Muscle of leg (tissue), 16 donors: Measurements from ENCODE around the gene RPL7A. TPM values are rescaled to one million over a fixed set of nuclear protein-coding genes. Genes with fewer than 3 reads are reported as not detected.
"Not testable (repeated sequence)": the region's sequence is repeated elsewhere in the genome, so short reads cannot be mapped to it uniquely, and the experiment has no call there.

ENCODE experiments used
- DNase-seq: peaks from one replicate; pipeline ENCODE4 v3.0.0; 2013
- H3K27ac ChIP-seq: one replicate; pipeline ENCODE4 v1.5.1; 2013; ENCODE audit warnings: mild to moderate bottlenecking, low read length, control low read depth
- H3K27me3 ChIP-seq: one replicate; pipeline ENCODE4 v1.6.1; 2013; ENCODE audit warnings: low read length; ENCODE audit not compliant: control insufficient read depth, insufficient read depth
- H3K36me3 ChIP-seq: one replicate; pipeline ENCODE4 v1.6.1; 2013; ENCODE audit warnings: low read length; ENCODE audit not compliant: control insufficient read depth, insufficient read depth
- H3K4me1 ChIP-seq: one replicate; pipeline ENCODE4 v1.6.1; 2013; ENCODE audit warnings: low read length; ENCODE audit not compliant: control insufficient read depth, insufficient read depth
- H3K4me3 ChIP-seq: one replicate; pipeline ENCODE4 v1.5.1; 2013; ENCODE audit warnings: low read length, control low read depth
- H3K9me3 ChIP-seq: replicated peaks from 2 replicates; pipeline ENCODE4 v1.6.1; 2013; ENCODE audit warnings: low read depth, low read length; ENCODE audit not compliant: control insufficient read depth
- WGBS: methylation state at CpG from one replicate; pipeline ENCODE4 v1.1.5; 2013; ENCODE audit warnings: missing lambda C conversion rate; ENCODE audit not compliant: insufficient coverage; 5-methylcytosine and 5-hydroxymethylcytosine counted together
- long read RNA-seq, 11 donors: transcript quantifications; one replicate each; lab custom pipeline, GENCODE V29; 2026
- polyA plus RNA-seq, 8 donors: library from polyadenylated mRNA; unstranded; fragments of 120-200 nt; gene quantifications; one replicate each; pipeline versions ENCODE4 v1.2.1 to v1.2.3, GENCODE V29; 2013; ENCODE audit warnings: inconsistent platforms in 1 of 8, low replicate concordance in 1 of 8; ENCODE audit not compliant: insufficient read length in 8 of 8, insufficient read depth in 1 of 8
- total RNA-seq: library from RNA; stranded (reverse); fragments of 120-200 nt; gene quantifications from one replicate; pipeline ENCODE4 v1.2.4, GENCODE V29; 2013

Gene RPL7A
- total RNA-seq (2,809 TPM), polyA plus RNA-seq (1,000 to 10,000 TPM; 2,283 to 2,995 (median 2,672) TPM)
- long read RNA-seq, donor 1, transcript RPL7A-208 (2 exons, 374 nt): minor isoform, 8 of 618 reads
- long read RNA-seq, donor 1, transcript RPL7A-202 (8 exons, 891 nt): major isoform, 353 of 618 reads
- long read RNA-seq, donor 1, partial matches to known transcripts: 250 of 618 reads
- long read RNA-seq, donor 1, other reads (novel, unspliced or antisense): 5 of 618 reads
- long read RNA-seq, donor 2, transcript RPL7A-202 (8 exons, 891 nt): major isoform, 68 of 116 reads
- long read RNA-seq, donor 2, partial matches to known transcripts: 45 of 116 reads
- long read RNA-seq, donor 2, other reads (novel, unspliced or antisense): 0 of 116 reads
- long read RNA-seq, donor 3, transcript RPL7A-202 (8 exons, 891 nt): major isoform, 535 of 987 reads
- long read RNA-seq, donor 3, transcript RPL7A-208 (2 exons, 374 nt): minor isoform, 15 of 987 reads
- long read RNA-seq, donor 3, partial matches to known transcripts: 431 of 987 reads
- long read RNA-seq, donor 3, other reads (novel, unspliced or antisense): 5 of 987 reads
- long read RNA-seq, donor 4, transcript RPL7A-208 (2 exons, 374 nt): minor isoform, 7 of 802 reads
- long read RNA-seq, donor 4, transcript RPL7A-202 (8 exons, 891 nt): major isoform, 428 of 802 reads
- long read RNA-seq, donor 4, partial matches to known transcripts: 355 of 802 reads
- long read RNA-seq, donor 4, other reads (novel, unspliced or antisense): 8 of 802 reads
- long read RNA-seq, donor 5, transcript RPL7A-208 (2 exons, 374 nt): minor isoform, 28 of 3,034 reads
- long read RNA-seq, donor 5, transcript RPL7A-202 (8 exons, 891 nt): major isoform, 1,828 of 3,034 reads
- long read RNA-seq, donor 5, partial matches to known transcripts: 1,089 of 3,034 reads
- long read RNA-seq, donor 5, other reads (novel, unspliced or antisense): 85 of 3,034 reads
- long read RNA-seq, donor 6, transcript RPL7A-202 (8 exons, 891 nt): major isoform, 1,291 of 2,435 reads
- long read RNA-seq, donor 6, transcript RPL7A-208 (2 exons, 374 nt): minor isoform, 27 of 2,435 reads
- long read RNA-seq, donor 6, transcript RPL7A-206 (3 exons, 743 nt): minor isoform, 7 of 2,435 reads
- long read RNA-seq, donor 6, partial matches to known transcripts: 1,063 of 2,435 reads
- long read RNA-seq, donor 6, other reads (novel, unspliced or antisense): 42 of 2,435 reads
- long read RNA-seq, donor 7, transcript RPL7A-208 (2 exons, 374 nt): minor isoform, 18 of 1,754 reads
- long read RNA-seq, donor 7, transcript RPL7A-202 (8 exons, 891 nt): major isoform, 994 of 1,754 reads
- long read RNA-seq, donor 7, partial matches to known transcripts: 692 of 1,754 reads
- long read RNA-seq, donor 7, other reads (novel, unspliced or antisense): 45 of 1,754 reads
- long read RNA-seq, donor 8, transcript RPL7A-208 (2 exons, 374 nt): minor isoform, 43 of 1,061 reads
- long read RNA-seq, donor 8, transcript RPL7A-202 (8 exons, 891 nt): major isoform, 474 of 1,061 reads
- long read RNA-seq, donor 8, partial matches to known transcripts: 527 of 1,061 reads
- long read RNA-seq, donor 8, other reads (novel, unspliced or antisense): 13 of 1,061 reads
- long read RNA-seq, donor 9, transcript RPL7A-202 (8 exons, 891 nt): major isoform, 622 of 1,099 reads
- long read RNA-seq, donor 9, transcript RPL7A-208 (2 exons, 374 nt): minor isoform, 16 of 1,099 reads
- long read RNA-seq, donor 9, partial matches to known transcripts: 447 of 1,099 reads
- long read RNA-seq, donor 9, other reads (novel, unspliced or antisense): 10 of 1,099 reads
- long read RNA-seq, donor 10, transcript RPL7A-202 (8 exons, 891 nt): major isoform, 630 of 1,422 reads
- long read RNA-seq, donor 10, transcript RPL7A-208 (2 exons, 374 nt): minor isoform, 38 of 1,422 reads
- long read RNA-seq, donor 10, transcript RPL7A-206 (3 exons, 743 nt): minor isoform, 7 of 1,422 reads
- long read RNA-seq, donor 10, partial matches to known transcripts: 725 of 1,422 reads
- long read RNA-seq, donor 10, other reads (novel, unspliced or antisense): 20 of 1,422 reads
- long read RNA-seq, donor 11, transcript RPL7A-202 (8 exons, 891 nt): major isoform, 704 of 1,280 reads
- long read RNA-seq, donor 11, transcript RPL7A-208 (2 exons, 374 nt): minor isoform, 8 of 1,280 reads
- long read RNA-seq, donor 11, partial matches to known transcripts: 539 of 1,280 reads
- long read RNA-seq, donor 11, other reads (novel, unspliced or antisense): 25 of 1,280 reads

DNA sequence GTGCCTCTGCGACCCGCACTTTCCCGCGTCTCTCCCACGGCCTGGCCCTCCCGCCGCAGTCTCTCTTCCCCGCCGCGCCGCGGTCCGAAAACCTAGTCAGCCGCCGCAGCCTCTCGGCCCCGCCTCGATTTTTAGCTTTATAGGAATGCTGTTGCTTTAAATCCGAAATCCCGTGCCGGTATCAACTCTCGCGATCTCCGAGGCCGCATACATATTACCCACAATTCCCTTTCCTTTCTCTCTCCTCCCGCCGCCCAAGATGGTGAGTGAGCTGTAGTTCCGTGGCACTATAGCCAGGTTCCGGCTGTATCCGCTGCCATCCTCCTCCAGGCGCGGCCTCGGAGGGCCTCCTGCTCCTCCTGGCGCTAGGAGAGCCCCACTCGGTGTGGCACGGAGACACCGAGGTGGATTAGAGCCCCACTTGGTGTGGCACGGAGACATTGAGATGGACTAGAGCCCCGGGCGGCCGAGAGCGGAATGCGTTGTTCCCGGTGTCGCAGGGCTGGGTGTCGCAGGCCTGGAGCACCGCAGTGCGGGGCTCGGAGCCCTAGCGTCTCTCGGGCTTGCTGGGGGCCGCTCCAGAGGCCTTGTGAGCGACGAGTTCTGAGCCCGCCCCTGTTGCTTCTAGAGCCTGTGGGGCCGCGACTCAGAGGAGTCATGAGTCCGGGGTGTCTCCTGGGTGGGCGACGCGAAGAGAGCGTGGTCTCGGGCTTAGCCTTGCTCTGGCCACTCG, at the start of gene RPL7A, which contains the start of gene MED22:
Gene RPL7A, plus strand, starts transcription at position 234 of the 733 bp plus-strand sequence. Its CDS starts 26 bp downstream, at position 260.
Gene MED22, minus strand, starts transcription at position 147 of the 733 bp plus-strand sequence. CDS start 1,469 bp downstream, outside the sequence.
- H3K4me1 ChIP-seq: peaks cover 27% of the 10 kb centered on the region
- H3K27me3 ChIP-seq: no peaks in the 10 kb centered on the region
- H3K9me3 ChIP-seq: no peaks in the 10 kb centered on the region
- H3K36me3 ChIP-seq: peaks cover 77% of the 10 kb centered on the region
- DNase-seq: peak; percentile 99
- peak within 1 kb of the TSS; percentile 100 for H3K4me3 ChIP-seq
- peak within 1 kb of the TSS; percentile 92 for H3K27ac ChIP-seq
- under 1% methylated on average over 57 of the region's 64 CpGs for WGBS

- H3K4me1 ChIP-seq, H3K9me3 ChIP-seq, H3K27ac ChIP-seq, H3K36me3 ChIP-seq, H3K4me3 ChIP-seq, H3K27me3 ChIP-seq, DNase-seq: not testable (repeated sequence)
- 61% methylated on average over 9 of the region's 16 CpGs for WGBS
Measured at GRCh38 chr9:133299996-133300395, 48.0 kb upstream of the RPL7A start.

DNA sequence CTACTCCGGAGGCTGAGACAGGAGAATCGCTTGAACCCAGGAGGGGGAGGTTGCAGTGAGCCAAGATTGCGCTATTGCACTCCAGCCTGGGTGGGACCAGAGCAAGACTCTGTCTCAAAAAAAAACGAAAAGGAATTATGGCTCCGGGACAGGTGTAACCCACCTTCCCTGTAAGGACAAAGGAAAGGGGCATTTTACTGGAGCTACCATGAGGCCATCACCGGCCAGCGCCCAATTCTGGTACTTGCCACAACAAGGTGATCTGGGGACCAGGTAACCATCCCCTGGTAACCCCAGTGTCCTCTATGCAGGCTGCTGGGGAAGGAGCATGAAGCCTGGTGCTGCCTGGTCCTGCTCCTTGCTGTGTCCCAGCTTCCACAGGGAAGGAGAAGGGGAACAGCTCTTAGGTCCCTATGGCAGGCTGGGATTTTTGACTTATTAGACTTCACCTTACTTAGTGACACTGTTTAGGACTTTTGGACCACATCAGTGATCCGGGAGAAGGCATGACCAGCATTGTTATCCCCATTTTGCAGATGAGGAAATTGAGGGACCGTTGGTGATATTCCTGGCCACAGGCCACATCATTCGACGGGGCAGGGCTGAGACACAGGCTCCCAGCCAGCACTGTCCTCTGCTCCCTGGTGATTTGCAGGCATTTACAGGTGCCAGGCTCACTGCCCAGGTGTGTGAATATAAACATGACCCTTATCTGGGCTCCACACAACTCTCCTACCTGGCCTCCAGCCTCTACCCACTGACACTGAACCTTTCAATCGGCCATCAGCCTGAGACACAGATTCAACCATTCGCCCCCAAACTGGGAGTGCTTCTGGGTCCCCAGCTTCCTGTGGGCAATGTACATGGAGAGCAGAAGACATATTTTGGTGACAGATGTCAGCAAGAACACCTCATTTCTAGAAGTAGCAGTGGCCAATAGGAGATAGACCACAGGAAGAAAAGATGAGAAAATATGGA, 46.5 kb upstream of the RPL7A start:
- Histone ChIP-seq H3K36me3 (no peaks in the 10 kb centered on the region), H3K9me3 (no peaks in the 10 kb centered on the region), H3K27me3 (peaks cover 4% of the 10 kb centered on the region), H3K4me1 (no peaks in the 10 kb centered on the region), H3K27ac (no peak overlapping the region), H3K4me3 (no peak overlapping the region)
- no peak for DNase-seq
- WGBS: 88% methylated on average over 9 of the region's 13 CpGs

GRCh38 chr9:133303266-133304157, 44.5 kb upstream of the RPL7A start:
- no peaks in the 10 kb centered on the region for H3K36me3 ChIP-seq

GRCh38 chr9:133304158-133304470, 43.9 kb upstream of the RPL7A start:
- Histone ChIP-seq H3K27ac (no peak overlapping the region), H3K9me3 (no peaks in the 10 kb centered on the region), H3K4me3 (no peak overlapping the region), H3K36me3 (no peaks in the 10 kb centered on the region), H3K4me1 (no peaks in the 10 kb centered on the region), H3K27me3 (peaks cover 4% of the 10 kb centered on the region)
- 36% methylated on average over 12 of the region's 13 CpGs for WGBS
- no peak for DNase-seq

More at GRCh38 chr9:133303266-133304157, 44.5 kb upstream of the RPL7A start:
- no peak for DNase-seq
- no peak overlapping the region for H3K27ac ChIP-seq
- 67% methylated on average over 12 of the region's 26 CpGs for WGBS
- no peak overlapping the region for H3K4me3 ChIP-seq
- peaks cover 4% of the 10 kb centered on the region for H3K27me3 ChIP-seq
- H3K4me1 ChIP-seq: no peaks in the 10 kb centered on the region
- H3K9me3 ChIP-seq: no peaks in the 10 kb centered on the region

DNA sequence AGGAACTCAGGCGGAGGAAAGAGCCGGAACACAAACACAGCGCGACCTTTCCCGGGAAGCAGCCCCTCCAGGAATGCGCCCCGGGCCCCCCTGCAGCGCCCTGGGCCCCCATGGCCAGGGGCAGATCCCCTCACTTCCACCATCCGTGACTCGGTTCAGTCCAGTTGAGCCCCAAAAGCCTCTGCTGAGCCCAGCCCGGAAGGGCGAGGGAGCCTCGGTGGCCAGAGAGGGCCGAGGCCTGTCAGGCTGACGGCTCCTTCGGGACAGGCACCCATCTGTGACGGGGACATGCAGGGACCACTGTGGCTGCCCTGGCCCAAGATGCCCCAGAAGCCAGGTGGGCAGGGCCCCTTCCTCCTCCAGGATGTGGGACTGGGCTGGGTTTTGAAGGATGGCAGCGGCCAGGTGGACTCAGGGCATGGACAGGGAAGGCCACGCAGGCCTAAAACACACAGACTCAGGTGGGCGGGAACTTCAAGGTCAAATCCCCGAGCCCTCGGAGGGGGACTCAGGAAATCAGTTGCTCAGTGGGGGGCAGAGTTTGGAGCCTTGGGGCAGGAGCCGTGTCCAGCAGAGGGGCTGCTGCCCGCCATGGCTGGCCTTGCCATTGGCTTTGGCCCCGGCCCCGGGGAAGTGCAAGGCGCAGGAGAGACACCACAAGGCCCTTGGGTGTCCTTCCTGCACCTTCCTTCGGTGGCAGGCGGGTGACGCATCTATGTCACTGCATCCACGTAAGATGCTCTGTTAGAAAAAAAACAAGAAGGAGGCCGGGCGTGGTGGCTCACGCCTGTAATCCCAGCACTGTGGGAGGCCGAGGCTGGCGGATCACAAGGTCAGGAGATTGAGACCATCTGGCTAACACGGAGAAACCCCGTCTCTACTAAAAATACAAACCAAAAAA, 43.3 kb upstream of the RPL7A start:
- 82% methylated on average over 34 of the region's 38 CpGs for WGBS
- DNase-seq: no peak
- Histone ChIP-seq H3K4me3 (no peak overlapping the region), H3K27me3 (peaks cover 4% of the 10 kb centered on the region), H3K4me1 (no peaks in the 10 kb centered on the region), H3K27ac (no peak overlapping the region), H3K9me3 (no peaks in the 10 kb centered on the region), H3K36me3 (no peaks in the 10 kb centered on the region)
